Measurements from ENCODE around the gene SLC38A1.

DNA sequence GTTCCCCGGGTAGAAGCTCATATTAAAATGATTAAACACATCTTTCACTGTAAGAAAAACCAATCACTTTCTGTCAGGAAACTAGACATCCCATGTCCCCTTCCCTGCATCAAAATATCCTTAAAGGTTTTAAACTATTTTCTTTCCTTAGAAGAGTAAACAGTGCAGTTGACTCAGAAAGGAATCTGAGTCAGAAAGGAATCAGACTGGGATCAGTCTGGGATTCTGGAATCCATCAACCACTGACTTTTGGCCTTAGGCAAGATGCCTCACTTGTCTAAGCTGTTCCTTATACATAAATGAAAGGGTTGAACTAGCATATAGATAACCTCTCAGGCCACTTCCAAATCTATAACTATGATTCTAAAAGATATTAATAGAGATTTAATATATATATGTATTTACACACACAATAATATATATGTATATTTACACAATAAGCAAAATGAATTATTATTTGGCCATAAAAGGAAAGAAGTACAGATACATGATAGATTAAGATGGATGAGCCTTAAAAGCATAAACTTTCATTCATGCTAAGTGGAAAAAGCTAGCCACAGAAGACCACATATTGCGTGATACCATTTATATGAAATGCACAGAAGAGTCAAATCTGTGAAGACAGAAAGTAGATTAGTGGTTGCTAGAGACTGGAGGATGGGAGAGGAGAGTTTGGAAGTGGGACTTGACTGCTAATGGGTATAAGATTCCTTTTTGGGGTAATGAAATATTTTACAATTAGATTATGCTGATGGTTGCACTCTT, 114.4 kb downstream of the SLC38A1 start:
- no peak for TF ChIP-seq GATA3 (IDR thresholded peaks at IDR 0.05; ENCODE audit: low read depth, low read length)
- TF ChIP-seq GATA2 (IDR thresholded peaks at IDR 0.05; ENCODE audit: low read depth, low read length), result no peak
